ENCODE measurements around the gene SLC12A7.

GRCh38 chr5:1121044-1121443 is 9.2 kb upstream of the SLC12A7 start:
- TF ChIP-seq SP140L (CRISPR knock-in tag; IDR thresholded peaks at IDR 0.05; ENCODE audit: borderline replicate concordance) = no peak
- TF ChIP-seq ZNF274 (CRISPR knock-in tag; IDR thresholded peaks at IDR 0.05) = no peak
- no peak for TF ChIP-seq ZNF572 (CRISPR knock-in tag; IDR thresholded peaks at IDR 0.05)
- TF ChIP-seq RAD21 (CRISPR knock-in tag; IDR thresholded peaks at IDR 0.05) = no peak
- no peak for TF ChIP-seq ATF3 (CRISPR knock-in tag; IDR thresholded peaks at IDR 0.05)
- TF ChIP-seq YY1 (IDR thresholded peaks at IDR 0.05; ENCODE audit: insufficient read depth, insufficient replicate concordance, low read depth, low read length) = no peak
- TF ChIP-seq CTCF (CRISPR knock-in tag; IDR thresholded peaks at IDR 0.05) = no peak
- no peak for TF ChIP-seq ZNF331 (CRISPR knock-in tag; IDR thresholded peaks at IDR 0.05)
- TF ChIP-seq, protein P1, sequence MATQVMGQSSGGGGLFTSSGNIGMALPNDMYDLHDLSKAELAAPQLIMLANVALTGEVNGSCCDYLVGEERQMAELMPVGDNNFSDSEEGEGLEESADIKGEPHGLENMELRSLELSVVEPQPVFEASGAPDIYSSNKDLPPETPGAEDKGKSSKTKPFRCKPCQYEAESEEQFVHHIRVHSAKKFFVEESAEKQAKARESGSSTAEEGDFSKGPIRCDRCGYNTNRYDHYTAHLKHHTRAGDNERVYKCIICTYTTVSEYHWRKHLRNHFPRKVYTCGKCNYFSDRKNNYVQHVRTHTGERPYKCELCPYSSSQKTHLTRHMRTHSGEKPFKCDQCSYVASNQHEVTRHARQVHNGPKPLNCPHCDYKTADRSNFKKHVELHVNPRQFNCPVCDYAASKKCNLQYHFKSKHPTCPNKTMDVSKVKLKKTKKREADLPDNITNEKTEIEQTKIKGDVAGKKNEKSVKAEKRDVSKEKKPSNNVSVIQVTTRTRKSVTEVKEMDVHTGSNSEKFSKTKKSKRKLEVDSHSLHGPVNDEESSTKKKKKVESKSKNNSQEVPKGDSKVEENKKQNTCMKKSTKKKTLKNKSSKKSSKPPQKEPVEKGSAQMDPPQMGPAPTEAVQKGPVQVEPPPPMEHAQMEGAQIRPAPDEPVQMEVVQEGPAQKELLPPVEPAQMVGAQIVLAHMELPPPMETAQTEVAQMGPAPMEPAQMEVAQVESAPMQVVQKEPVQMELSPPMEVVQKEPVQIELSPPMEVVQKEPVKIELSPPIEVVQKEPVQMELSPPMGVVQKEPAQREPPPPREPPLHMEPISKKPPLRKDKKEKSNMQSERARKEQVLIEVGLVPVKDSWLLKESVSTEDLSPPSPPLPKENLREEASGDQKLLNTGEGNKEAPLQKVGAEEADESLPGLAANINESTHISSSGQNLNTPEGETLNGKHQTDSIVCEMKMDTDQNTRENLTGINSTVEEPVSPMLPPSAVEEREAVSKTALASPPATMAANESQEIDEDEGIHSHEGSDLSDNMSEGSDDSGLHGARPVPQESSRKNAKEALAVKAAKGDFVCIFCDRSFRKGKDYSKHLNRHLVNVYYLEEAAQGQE (IDR thresholded peaks at IDR 0.05; ENCODE audit: borderline replicate concordance in 1 of 2, low read depth in 1 of 2, low read length in 2 of 2) = no peak
- no peak for TF ChIP-seq PREB (CRISPR knock-in tag; IDR thresholded peaks at IDR 0.05)
- no peak for TF ChIP-seq TOPORS (CRISPR knock-in tag; IDR thresholded peaks at IDR 0.05)
- no peak for TF ChIP-seq TAF1 (CRISPR knock-in tag; IDR thresholded peaks at IDR 0.05)
- TF ChIP-seq SMC3 (IDR thresholded peaks at IDR 0.05; ENCODE audit: low read length) = no peak
- TF ChIP-seq TMF1 (CRISPR knock-in tag; IDR thresholded peaks at IDR 0.05; ENCODE audit: low read depth) = no peak
